Posterior cingulate gyrus (tissue), 11 donors: Measurements from ENCODE around the gene KRT84.
A peak's percentile ranks its signal among the peaks of the same experiment; 100 is the strongest.

ENCODE experiments used
- DNase-seq, 10 donors: peaks; one replicate each; pipeline versions ENCODE4 v3.0.0 to v3.0.0-alpha.2; 2020 to 2021; ENCODE audit warnings: mixed read lengths in 3 of 10
- intact Hi-C: fragments of 100-400 bp; cut with DNase I; formaldehyde crosslinking; loops from one replicate; pipeline ENCODE4 v1.15.1; 2023

The KRT84 gene

GRCh38 chr12:52390739-52391617 lies 5.5 kb upstream of the KRT84 start:
- intact Hi-C loops, result no loop called here
- peak in 5 of 10 donors; percentile 26 to 78 (median 47) for DNase-seq

- peak in 8 of 10 donors; percentile 47 to 93 (median 64) for DNase-seq
- intact Hi-C loops, result no loop called here
These were observed 4.1 kb upstream of the KRT84 start for GRCh38 chr12:52389313-52390207.

GRCh38 chr12:52387859-52388258 lies 2.4 kb upstream of the KRT84 start:
- peak in 7 of 10 donors; percentile 33 to 91 (median 56) for DNase-seq
- intact Hi-C loops, result no loop called here

GRCh38 chr12:52383331-52383730 lies 2.1 kb downstream of the KRT84 start:
- intact Hi-C loops, result loop anchor here (5.0 kb wide), 1 partner anchor 184 kb away; no protein-coding TSS in a partner anchor
- peak in 2 of 10 donors; percentile 15 to 58 for DNase-seq

DNA sequence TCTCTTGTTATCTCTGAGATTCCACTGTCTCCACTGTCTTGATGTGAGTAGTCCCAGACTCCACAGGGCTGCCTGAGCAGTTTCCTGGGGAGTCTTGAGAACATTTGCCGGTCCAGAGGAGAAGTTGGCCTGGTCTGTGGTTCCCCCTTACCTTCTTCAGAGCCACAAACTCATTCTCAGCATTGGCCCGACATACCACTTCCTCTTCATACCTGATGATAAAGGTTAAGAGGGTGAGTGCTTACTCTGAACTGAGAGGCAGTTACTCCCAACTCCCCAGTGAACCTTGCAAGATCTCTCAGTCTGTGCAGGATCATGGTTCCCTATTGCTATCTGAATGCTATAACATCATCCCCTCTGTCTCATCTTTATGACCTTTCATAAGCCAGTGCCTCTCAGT lies 2.6 kb downstream of the KRT84 start:
- DNase-seq, result peak in 2 of 10 donors; percentile 3
- intact Hi-C loops, result loop anchor here (5.0 kb wide), 1 partner anchor 184 kb away; no protein-coding TSS in a partner anchor

DNA sequence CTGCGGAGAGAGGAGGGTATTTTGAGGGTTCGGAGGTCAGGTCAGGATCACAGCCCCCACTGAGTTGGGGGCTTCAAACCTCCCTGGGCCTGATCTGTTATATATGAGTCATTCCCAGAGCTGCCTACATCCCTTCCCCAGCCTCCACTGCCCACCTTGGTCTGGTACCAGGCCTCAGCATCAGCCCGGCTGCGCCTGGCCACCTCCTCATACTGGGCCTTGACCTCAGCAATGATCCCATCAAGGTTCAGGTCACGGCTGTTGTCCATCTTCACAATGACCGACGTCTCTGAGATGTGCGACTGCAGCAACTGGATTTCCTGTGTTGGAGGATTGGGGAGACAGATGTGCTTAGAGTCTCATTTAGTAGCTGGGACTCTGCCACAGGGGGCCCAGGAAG lies 4.2 kb downstream of the KRT84 start:
- peak in 2 of 10 donors; percentile 4 to 25 for DNase-seq
- intact Hi-C loops, result loop anchor here (5.0 kb wide), 1 partner anchor 186 kb away; no protein-coding TSS in a partner anchor

DNA sequence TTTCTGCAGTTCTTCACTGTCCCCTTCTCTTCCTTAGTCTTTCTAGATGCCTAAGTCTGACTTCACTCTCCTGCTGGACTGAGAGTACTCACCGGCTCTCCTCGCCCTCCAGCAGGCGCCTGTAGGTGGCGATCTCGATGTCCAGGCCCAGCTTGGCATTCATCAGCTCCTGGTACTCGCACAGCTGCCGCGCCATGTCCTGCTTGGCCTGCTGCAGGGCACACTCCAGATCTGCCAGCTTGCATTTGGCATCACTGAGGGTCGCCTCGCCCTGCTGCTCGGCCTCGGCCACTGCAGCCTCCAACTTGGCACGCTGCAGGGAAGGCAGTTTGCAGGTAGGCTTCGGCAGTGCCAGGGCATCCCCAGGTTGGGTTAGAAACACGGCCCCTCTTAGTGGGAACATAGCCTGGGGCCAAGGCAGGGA lies 5.2 kb downstream of the KRT84 start:
- intact Hi-C loops, result loop anchor here (5.0 kb wide), 1 partner anchor 187 kb away; no protein-coding TSS in a partner anchor
- peak in 9 of 10 donors; percentile 44 to 93 (median 61) for DNase-seq

- intact Hi-C loops, result no loop called here
- peak in 2 of 10 donors; percentile 32 to 56 for DNase-seq
These were observed 5.9 kb downstream of the KRT84 start for GRCh38 chr12:52379536-52379935.

- intact Hi-C loops, result no loop called here
These were observed 7.4 kb downstream of the KRT84 start for GRCh38 chr12:52378091-52378490.

DNA sequence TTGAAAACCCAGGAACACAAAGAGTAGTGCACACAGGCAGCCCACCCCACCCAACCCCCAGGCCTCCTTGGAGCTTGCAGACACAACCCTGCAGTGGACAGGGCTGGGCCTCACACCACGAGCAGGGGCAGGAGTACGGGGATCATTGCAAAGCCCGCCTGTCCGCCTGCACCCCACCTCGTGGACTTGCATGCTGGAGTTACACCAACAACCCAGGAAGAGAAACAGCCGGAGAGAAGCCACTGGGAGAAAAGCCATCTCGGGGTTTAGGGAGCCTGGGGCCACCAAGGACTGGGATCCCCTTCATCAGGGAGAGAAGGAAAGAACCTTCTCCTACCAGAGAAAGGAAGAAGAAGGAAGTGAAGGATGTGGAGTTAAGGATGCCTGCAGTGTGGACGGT lies 8.2 kb downstream of the KRT84 start:
- intact Hi-C loops, result no loop called here
- peak in 2 of 10 donors; percentile 19 to 57 for DNase-seq

More at GRCh38 chr12:52378091-52378490, 7.4 kb downstream of the KRT84 start:
- peak in 2 of 10 donors; percentile 59 to 84 for DNase-seq

DNA sequence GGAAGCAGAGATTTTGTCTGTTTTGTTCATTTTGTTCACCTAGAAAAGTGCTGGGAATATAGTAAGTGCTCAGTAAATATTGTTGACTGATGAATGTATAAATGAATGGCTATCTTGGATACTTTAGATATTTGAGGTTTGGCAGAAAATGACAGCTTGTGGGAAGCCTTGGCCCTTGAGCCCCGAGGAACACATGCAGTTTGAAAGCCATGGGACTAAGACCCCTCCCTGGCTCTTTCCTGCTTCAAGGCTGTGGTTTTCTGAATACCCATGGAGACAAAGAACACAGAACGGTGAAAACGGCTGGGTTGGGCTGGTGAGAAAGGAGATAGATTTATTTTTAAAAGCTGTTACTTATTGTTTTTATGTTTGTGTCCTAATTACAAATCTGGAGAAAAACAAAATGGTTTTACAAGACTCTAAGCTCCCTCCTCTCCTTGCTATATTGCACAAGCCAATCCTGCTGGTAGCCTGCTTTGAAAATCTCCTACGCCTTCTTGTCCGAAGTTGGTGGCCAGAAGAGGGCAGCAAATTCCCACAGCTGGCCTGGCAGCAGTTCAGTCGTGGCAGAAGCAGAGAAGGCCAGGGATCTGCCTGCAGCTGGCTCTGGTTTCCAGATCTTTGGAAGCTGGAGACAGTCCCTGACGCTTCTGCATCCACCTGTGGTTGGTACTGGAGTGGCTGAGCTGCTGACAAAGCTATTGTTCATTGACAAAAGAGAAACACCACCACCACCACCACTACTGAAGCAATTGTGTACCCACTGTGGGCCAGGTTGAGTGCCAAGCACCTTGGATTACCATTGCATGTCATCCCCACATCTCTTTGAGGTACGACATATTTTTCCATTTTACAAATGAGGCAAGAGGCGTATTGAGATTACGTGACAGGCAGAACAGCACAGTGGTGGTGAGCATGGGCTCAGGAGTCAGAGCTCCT lies 13.0 kb downstream of the KRT84 start:
- DNase-seq, result peak; percentile 62 to 98 (median 86)
- intact Hi-C loops, result loop anchor here (1.0 to 5.0 kb wide), 3 partner anchors 135 to 508 kb away; no protein-coding TSS in a partner anchor

- DNase-seq, result peak in 2 of 10 donors; percentile 18 to 81
- intact Hi-C loops, result loop anchor here (1.0 to 5.0 kb wide), 3 partner anchors 136 to 509 kb away; no protein-coding TSS in a partner anchor
These were observed 13.7 kb downstream of the KRT84 start for GRCh38 chr12:52371716-52372115.

DNA sequence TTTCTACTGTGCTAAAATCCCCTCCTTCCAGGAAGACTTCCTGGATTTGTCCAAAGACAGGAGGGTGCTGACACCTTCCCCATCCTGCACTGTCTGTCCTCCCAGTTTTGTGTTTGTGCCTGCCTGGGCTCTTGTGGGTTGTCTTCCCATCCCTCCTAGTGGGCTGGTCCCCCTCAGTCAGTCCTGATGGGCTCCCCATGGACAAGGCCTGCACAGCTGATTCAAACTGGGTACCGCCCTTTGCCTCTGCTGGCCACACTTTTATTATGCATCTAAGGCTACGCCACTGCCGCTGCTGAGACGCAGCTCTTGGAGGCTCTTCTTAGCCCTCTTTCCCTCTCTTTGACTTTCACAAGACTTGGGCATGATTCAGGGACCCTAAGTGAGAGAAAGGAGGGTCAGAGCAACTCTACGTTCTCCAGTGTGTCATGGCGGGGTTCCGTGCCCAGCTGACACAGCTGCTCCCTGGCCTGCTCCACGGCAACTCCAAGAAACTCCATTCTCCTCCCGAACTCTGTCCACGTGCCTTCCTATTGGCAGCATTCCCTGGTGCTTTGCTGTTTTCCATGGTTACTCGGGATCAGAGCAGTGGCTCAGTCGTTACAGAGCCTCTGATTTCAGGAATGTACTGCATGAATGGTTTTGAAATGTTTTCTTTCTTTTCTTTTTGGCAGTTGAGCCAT lies 14.4 kb downstream of the KRT84 start:
- peak in 9 of 10 donors; percentile 41 to 85 (median 56) for DNase-seq
- intact Hi-C loops, result loop anchor here (5.0 kb wide), 2 partner anchors 136 to 496 kb away; no protein-coding TSS in a partner anchor

GRCh38 chr12:52369809-52370208 lies 15.6 kb downstream of the KRT84 start:
- DNase-seq, result peak in 3 of 10 donors; percentile 52 to 65 (median 63)
- intact Hi-C loops, result loop anchor here (5.0 kb wide), 2 partner anchors 137 to 497 kb away; no protein-coding TSS in a partner anchor

DNA sequence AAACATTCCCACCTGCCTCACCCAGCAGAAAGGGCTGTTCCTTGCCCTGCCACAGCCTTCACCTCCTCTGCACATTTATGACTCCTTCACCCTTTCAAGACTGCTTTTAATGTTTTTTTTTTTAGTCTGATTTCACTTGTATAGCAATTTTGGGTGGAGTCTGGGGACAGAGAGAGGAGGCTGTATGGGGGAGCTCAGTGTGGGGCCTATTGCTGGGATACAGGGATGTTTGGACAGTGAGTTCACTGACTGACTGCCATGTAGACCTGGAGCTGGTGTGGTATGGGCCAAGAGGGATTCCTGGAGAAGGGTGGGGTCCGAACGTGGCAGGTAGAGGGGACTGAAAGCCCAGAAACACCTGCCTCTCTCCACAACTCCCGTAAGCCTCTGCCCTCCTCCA lies 16.2 kb downstream of the KRT84 start:
- intact Hi-C loops, result no loop called here
- DNase-seq, result peak in 2 of 10 donors; percentile 8 to 45

- DNase-seq, result no peak
- intact Hi-C loops, result no loop called here
These were observed 16.9 kb downstream of the KRT84 start for GRCh38 chr12:52368508-52368907.

GRCh38 chr12:52367876-52368275 lies 17.6 kb downstream of the KRT84 start:
- DNase-seq, result peak in 2 of 10 donors; percentile 17 to 50
- intact Hi-C loops, result no loop called here

DNA sequence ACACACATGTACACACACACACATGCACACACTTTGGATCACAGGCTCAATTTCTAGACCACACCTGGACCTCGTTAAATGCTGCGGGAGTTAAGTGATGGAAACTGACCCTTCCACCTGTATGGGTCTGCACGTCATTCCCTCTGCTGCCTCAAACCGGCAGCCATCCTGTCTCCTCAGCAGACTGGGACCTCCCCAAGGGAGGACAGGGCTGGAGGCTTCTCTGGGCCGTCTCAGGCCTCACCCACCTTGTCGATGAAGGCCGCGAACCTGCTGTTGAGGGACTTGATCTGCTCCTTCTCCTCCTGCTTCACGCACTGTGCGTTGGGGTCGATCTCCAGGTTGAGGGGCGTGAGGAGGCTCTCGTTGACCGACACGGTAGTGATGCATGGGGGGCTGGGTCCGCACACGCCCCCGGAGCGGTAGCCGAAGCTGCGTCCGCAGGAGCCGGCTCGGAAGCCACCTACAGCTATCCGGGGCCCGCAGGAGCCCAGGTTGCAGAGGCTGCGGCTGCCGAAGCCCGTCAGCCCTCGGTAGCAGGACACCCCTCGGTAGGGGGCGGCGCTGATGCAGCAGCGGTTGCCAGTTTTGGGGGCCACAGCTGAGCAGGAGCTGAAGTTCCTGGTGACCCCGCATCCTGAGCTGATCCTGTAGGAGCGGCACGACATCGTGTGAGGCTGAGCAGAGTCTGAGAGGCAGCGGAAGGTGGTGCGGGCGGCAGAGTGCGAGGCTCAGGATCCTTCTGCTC lies 18.5 kb downstream of the KRT84 start, which contains the start of gene KRT85:
TSS of gene KRT85 (minus strand) at position 744 of the 748 bp plus-strand sequence. CDS start at position 668, 76 bp downstream.
- peak in 3 of 10 donors; percentile 43 to 64 (median 50) for DNase-seq
- intact Hi-C loops, result no loop called here
